ENCODE data around the gene CA4. TPM values are rescaled to one million over a fixed set of nuclear protein-coding genes. Genes with fewer than 3 reads are reported as not detected.

The CA4 gene
- total and polyA plus RNA-seq, 4 donors, result 50.0 to 57.6 (median 57.3) TPM

DNA sequence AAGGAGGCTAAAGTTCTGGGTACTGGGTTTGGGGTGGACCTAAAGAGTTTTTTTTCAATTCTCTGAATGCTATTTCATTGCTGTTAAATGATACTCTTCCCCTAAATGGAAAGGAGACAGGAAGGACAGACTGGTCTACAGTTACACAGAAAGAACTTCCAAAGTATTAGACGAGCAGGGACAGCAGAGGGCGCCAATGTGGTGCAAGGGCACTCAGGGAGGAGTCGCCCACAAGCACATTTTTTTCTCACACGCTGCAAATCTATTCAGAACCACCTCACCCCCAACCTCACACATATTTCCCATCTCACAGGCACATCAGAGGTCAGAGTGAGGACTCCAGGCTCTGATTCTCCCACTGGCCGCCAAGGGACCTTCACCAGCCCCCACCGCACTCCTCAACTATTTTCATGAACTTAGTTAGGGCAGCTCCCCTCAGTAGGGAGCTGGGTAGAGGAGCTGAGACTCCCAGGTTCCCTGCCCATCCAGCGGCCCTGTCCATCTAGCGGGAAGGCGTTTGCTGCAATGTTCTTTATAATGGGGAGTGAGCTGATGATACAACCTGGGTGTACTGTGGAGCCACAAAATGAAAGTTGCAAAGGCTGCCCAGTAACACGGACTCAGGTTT, 6.8 kb upstream of the CA4 start:
- Histone ChIP-seq H3K9ac (ENCODE audit: insufficient read depth in 1 of 2, low read length in 2 of 2) (no peak overlapping the region), H3K4me1 (ENCODE audit: control insufficient read depth in 5 of 5, insufficient read depth in 5 of 5, low read length in 5 of 5) (peaks cover 0 to 31% (median 5%) of the 10 kb centered on the region in 5 donors), H3K36me3 (ENCODE audit: control insufficient read depth in 4 of 4, insufficient read depth in 4 of 4, low read length in 4 of 4) (no peaks in the 10 kb centered on the region), H3K27me3 (ENCODE audit: control insufficient read depth in 3 of 3, insufficient read depth in 3 of 3, low read length in 2 of 3) (peaks cover 0 to 59% (median 58%) of the 10 kb centered on the region in 3 donors), H3K9me3 (ENCODE audit: control insufficient read depth in 4 of 4, insufficient read depth in 3 of 4, low read length in 3 of 4) (peaks cover 0 to 3% (median 0%) of the 10 kb centered on the region in 4 donors), H3K4me3 (no peak overlapping the region), H3K27ac (ENCODE audit: low read depth in 1 of 2, low read length in 1 of 2) (peak overlapping the region in 1 of 2 donors; percentile 48)
- peak; percentile 83 for TF ChIP-seq CTCF (IDR thresholded peaks at IDR 0.05; ENCODE audit: control extremely low read depth, extremely low read depth)
- 5 to 7% methylated on average over 10 of the region's 10 CpGs for WGBS, 2 donors
- ATAC-seq (ENCODE audit: insufficient read depth, low FRiP score) (no peak), DNase-seq (peak; percentile 81 to 87 (median 87))

DNA sequence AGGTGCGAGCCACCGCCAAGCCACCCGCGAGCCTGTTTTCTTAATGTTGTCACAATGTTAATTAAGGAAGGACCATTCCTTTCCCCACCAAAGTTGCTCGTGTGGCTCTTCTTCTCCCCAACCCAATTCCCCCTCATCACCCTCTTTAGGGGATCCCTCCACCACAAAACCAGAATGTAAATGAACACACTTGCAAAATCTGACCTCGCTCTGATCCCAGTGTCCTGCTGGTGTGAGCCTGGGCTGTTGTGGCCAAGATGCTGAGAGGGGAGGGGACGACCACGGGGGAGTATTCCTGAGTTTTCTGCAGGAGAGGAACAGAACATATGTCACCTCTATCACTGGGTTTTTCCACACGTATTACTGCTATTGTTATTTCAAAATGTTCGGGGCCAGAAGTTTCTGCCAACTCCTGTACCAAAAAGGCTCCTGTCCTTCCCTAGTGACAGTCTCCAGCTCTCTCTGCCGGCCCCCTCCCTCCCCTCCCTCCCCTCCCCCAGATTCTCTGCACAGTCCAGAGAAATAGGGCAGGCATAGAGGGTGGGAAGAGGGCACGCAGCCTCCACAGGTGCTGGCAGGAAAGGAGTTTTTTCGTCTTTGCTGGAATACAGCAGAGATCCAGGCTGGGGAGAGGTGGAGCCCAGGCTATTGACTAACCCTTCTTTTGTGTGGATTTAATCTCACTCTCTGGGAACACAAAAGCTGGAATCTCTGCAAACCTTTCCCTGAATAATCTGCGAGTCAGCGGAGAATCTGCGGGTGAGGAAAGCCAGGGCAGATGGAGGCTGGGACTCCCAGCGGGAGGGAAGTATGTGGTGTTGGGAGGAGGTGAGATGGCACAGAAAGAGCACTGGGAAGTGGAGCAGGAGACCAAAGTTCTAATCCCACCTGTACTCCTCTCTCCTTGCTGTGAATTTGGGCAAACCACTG, 4.5 kb upstream of the CA4 start:
- TF ChIP-seq CTCF (IDR thresholded peaks at IDR 0.05; ENCODE audit: control extremely low read depth, extremely low read depth), result no peak

DNA sequence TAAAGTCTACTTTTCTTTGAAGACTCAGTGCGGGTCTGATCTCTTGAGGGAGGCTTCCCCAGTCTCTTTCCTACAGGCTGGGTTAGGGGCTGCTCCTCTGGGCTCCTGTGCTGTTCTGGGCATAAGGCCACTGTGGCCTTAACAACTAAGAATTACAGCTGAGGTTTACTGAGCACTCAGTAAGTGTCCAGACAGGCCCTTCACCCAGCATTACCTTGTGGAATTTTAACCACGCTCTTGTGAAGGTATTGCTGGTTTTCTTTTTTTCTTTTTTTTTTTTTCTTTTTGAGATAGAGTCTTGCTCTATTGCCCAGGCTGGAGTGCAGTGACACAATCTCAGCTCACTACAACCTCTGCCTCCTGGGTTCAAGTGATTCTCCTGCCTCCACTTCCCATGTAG, 3.6 kb upstream of the CA4 start:
- peak in 1 of 3 donors; percentile 10 for DNase-seq
- Histone ChIP-seq H3K27ac (ENCODE audit: low read depth in 1 of 2, low read length in 1 of 2) (no peak overlapping the region), H3K36me3 (ENCODE audit: control insufficient read depth in 4 of 4, insufficient read depth in 4 of 4, low read length in 4 of 4) (no peaks in the 10 kb centered on the region), H3K27me3 (ENCODE audit: control insufficient read depth in 3 of 3, insufficient read depth in 3 of 3, low read length in 2 of 3) (peaks cover 0 to 52% (median 46%) of the 10 kb centered on the region in 3 donors), H3K9ac (ENCODE audit: insufficient read depth in 1 of 2, low read length in 2 of 2) (no peak overlapping the region), H3K4me3 (no peak overlapping the region), H3K4me1 (ENCODE audit: control insufficient read depth in 5 of 5, insufficient read depth in 5 of 5, low read length in 5 of 5) (peaks cover 0 to 23% (median 9%) of the 10 kb centered on the region in 5 donors), H3K9me3 (ENCODE audit: control insufficient read depth in 4 of 4, insufficient read depth in 3 of 4, low read length in 3 of 4) (peaks cover 0 to 2% (median 0%) of the 10 kb centered on the region in 4 donors)
- ATAC-seq (ENCODE audit: insufficient read depth, low FRiP score), result no peak
- no peak for TF ChIP-seq CTCF (IDR thresholded peaks at IDR 0.05; ENCODE audit: control extremely low read depth, extremely low read depth)
- WGBS, 2 donors, result 78 to 85% methylated on average over 2 of the region's 2 CpGs

More for the DNA sequence above, 4.5 kb upstream of the CA4 start:
- H3K36me3 ChIP-seq (ENCODE audit: control insufficient read depth in 4 of 4, insufficient read depth in 4 of 4, low read length in 4 of 4), result no peaks in the 10 kb centered on the region
- peaks cover 0 to 57% (median 48%) of the 10 kb centered on the region in 3 donors for H3K27me3 ChIP-seq (ENCODE audit: control insufficient read depth in 3 of 3, insufficient read depth in 3 of 3, low read length in 2 of 3)
- peaks cover 0 to 23% (median 5%) of the 10 kb centered on the region in 5 donors for H3K4me1 ChIP-seq (ENCODE audit: control insufficient read depth in 5 of 5, insufficient read depth in 5 of 5, low read length in 5 of 5)
- H3K4me3 ChIP-seq, result no peak overlapping the region
- H3K9ac ChIP-seq (ENCODE audit: insufficient read depth in 1 of 2, low read length in 2 of 2), result no peak overlapping the region
- H3K27ac ChIP-seq (ENCODE audit: low read depth in 1 of 2, low read length in 1 of 2), result no peak overlapping the region
- H3K9me3 ChIP-seq (ENCODE audit: control insufficient read depth in 4 of 4, insufficient read depth in 3 of 4, low read length in 3 of 4), result peaks cover 0 to 3% (median 0%) of the 10 kb centered on the region in 4 donors
- peak in 1 of 3 donors; percentile 10 for DNase-seq
- 44 to 49% methylated on average over 17 of the region's 17 CpGs for WGBS, 2 donors
- ATAC-seq (ENCODE audit: insufficient read depth, low FRiP score), result no peak
